ENCODE measurements around the gene MAFF. TPM values are rescaled to one million over a fixed set of nuclear protein-coding genes. Genes with fewer than 3 reads are reported as not detected.

MAFF gene
- total RNA-seq, 1 donor from 2014 or later = 3.9 TPM

DNA sequence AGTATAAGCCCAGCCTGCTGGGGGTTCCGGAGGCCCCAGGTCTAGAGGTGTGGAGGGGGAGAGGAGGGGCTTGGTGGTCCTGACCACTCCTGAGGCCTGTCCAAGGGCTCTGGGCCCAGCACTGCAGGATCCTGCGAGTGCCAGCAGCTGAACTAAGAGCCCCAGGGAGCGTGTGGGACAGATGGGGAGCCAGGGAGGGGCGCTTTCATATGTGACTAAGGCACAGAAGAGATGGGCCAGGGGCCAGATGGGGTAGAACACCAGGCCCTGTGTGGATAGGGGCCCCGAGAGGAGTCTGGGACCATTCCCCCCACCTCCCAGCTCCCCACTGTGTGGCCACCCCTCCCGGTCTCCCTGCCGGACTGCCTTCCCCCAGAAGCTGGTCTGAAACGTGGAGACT, 18.4 kb downstream of the MAFF start:
- H3K36me3 Mint-ChIP-seq (ENCODE audit: low read depth) = peaks cover 3% of the 10 kb centered on the region
- H3K27ac Mint-ChIP-seq (ENCODE audit: unreplicated experiment) = no peak overlapping the region
- H3K4me1 Mint-ChIP-seq = peaks cover 22% of the 10 kb centered on the region
- H3K9me3 Mint-ChIP-seq = no peaks in the 10 kb centered on the region
- TF ChIP-seq, protein P1, sequence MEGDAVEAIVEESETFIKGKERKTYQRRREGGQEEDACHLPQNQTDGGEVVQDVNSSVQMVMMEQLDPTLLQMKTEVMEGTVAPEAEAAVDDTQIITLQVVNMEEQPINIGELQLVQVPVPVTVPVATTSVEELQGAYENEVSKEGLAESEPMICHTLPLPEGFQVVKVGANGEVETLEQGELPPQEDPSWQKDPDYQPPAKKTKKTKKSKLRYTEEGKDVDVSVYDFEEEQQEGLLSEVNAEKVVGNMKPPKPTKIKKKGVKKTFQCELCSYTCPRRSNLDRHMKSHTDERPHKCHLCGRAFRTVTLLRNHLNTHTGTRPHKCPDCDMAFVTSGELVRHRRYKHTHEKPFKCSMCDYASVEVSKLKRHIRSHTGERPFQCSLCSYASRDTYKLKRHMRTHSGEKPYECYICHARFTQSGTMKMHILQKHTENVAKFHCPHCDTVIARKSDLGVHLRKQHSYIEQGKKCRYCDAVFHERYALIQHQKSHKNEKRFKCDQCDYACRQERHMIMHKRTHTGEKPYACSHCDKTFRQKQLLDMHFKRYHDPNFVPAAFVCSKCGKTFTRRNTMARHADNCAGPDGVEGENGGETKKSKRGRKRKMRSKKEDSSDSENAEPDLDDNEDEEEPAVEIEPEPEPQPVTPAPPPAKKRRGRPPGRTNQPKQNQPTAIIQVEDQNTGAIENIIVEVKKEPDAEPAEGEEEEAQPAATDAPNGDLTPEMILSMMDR (conservative IDR thresholded peaks at IDR 0.05) = no peak
- H3K27me3 Mint-ChIP-seq (ENCODE audit: low read depth) = no peaks in the 10 kb centered on the region
- no peak overlapping the region for H3K4me3 Mint-ChIP-seq
- DNase-seq (ENCODE audit: low read depth, low spot score) = no peak

DNA sequence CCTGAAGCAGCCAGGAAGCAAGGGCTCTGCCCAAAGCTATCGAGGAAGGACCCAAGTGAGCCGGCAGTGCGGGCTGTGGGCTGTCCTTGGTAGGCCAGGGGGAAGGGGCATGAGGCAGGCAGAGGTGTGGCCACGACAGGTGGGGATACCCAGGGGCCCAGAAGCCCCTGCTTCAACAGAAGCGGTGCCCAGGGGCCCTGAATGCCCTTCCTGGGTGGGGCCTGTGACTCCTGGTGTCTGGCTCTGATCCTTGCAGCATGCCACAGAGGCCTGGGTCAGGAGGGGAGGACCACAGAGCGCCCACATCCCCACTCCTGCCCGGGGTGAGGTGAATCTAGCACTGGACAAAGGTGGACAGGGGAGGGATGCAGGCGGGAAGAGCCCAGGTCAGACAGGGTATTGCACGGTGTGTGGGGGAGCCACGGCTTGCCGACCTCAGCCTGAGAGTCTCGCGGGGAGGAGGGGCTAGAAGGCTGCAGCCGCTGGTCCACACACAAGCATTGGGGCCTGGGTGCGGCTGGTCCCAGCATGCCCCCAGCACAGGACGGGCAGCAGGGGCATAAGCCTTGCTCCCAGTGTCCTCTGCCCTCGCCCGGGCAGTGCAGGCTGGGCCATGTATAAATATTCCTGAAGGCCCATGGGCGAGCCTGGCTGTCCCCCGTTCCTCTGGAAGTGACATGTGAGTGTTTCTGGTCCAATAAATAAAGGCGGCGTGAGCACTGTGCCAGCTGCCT, 19.0 kb downstream of the MAFF start:
- H3K27me3 Mint-ChIP-seq (ENCODE audit: low read depth) = no peaks in the 10 kb centered on the region
- H3K36me3 Mint-ChIP-seq (ENCODE audit: low read depth) = peaks cover 7% of the 10 kb centered on the region
- no peak overlapping the region for H3K4me3 Mint-ChIP-seq
- TF ChIP-seq, protein P1 (conservative IDR thresholded peaks at IDR 0.05) = no peak
- H3K9me3 Mint-ChIP-seq = no peaks in the 10 kb centered on the region
- DNase-seq (ENCODE audit: low read depth, low spot score) = no peak
- H3K27ac Mint-ChIP-seq (ENCODE audit: unreplicated experiment) = peak overlapping the region; percentile 35
- H3K4me1 Mint-ChIP-seq = peaks cover 19% of the 10 kb centered on the region

DNA sequence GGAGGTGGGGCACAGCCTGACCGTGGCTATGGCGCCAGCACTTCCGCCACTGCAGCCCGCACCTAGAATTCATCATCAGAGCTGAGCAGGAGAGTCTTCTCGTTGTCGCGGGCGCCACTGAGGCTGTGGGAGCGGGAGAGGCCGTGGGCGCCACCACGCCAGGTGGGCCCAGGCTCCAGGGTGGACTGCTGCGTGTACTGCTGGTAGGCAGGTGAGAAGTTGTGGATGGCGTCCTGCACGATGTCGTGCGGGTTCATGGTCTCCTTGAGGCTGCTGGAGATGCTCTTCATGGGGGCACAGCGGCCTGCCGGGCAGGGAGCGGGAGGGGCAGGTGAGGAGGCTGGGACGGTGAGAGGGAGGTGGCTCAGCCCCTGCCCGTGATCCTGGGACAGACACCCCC, 19.6 kb downstream of the MAFF start:
- no peak overlapping the region for H3K4me3 Mint-ChIP-seq
- no peak for DNase-seq (ENCODE audit: low read depth, low spot score)
- H3K27ac Mint-ChIP-seq (ENCODE audit: unreplicated experiment) = peak overlapping the region; percentile 35
- peaks cover 6% of the 10 kb centered on the region for H3K36me3 Mint-ChIP-seq (ENCODE audit: low read depth)
- H3K9me3 Mint-ChIP-seq = no peaks in the 10 kb centered on the region
- H3K4me1 Mint-ChIP-seq = peaks cover 17% of the 10 kb centered on the region
- no peaks in the 10 kb centered on the region for H3K27me3 Mint-ChIP-seq (ENCODE audit: low read depth)
- TF ChIP-seq, protein P1 (conservative IDR thresholded peaks at IDR 0.05) = no peak

DNA sequence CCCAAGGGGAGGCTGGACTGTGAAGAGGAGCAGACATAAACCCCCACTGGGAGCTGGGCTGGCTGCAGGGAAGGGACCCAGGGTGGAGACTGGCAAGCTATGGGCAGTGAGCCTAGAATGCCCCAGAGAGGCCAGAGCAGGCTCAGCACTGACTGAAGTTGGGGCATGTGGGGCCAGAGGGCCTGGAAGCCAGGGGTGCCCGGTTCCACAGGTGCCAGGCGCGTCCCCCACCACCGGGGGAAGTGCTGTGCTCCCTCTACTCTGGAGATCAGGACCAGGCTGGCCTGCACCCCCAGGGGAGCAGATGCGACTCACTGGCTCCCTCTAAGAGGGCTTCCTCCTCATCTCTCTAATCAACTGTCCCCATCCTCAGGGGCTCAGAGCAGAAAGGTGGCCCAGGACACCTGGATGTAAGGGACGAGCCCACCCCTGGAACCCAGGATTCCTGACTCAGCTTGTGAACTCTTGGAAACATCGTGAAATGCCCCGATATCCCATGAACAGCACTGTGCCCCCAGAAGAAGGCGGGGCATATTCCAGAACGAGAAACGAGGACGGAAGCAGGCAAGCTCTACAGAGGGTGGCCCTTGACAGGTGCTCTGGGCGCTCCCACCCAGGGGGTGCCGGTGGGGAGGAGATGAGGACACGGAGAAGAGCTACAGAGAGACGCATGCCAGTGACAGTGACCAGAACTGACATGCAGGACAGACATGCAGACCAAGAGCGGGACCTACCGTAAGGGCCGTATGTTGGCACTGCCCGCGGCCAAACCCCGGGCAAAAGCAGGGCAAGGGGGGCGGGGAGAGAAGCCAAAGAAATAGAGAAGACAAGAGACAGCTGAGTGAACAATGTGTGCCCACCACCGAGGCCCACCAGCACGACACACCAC, 20.4 kb downstream of the MAFF start:
- H3K36me3 Mint-ChIP-seq (ENCODE audit: low read depth) = peaks cover 3% of the 10 kb centered on the region
- H3K4me3 Mint-ChIP-seq = no peak overlapping the region
- DNase-seq (ENCODE audit: low read depth, low spot score) = no peak
- H3K27ac Mint-ChIP-seq (ENCODE audit: unreplicated experiment) = no peak overlapping the region
- TF ChIP-seq, protein P1 (conservative IDR thresholded peaks at IDR 0.05) = no peak
- peaks cover 15% of the 10 kb centered on the region for H3K4me1 Mint-ChIP-seq
- no peaks in the 10 kb centered on the region for H3K9me3 Mint-ChIP-seq
- no peaks in the 10 kb centered on the region for H3K27me3 Mint-ChIP-seq (ENCODE audit: low read depth)

DNA sequence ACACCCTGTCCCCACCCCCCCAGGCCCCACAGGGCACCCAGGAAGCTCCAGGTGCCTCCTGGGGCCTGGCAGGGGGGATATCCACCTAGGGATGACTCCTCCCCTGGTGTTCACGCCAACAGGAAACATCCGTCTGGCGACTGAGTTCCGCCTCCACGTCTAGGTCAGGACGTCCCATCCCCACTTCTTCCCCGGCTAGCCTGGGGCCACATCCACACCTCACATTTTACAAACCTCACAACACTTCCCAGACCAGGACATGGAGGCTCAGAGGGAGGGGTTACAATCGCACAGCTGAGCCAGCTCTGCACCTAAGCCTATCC, 21.0 kb downstream of the MAFF start:
- Mint-ChIP-seq H3K36me3 (ENCODE audit: low read depth) (peaks cover 3% of the 10 kb centered on the region), H3K9me3 (no peaks in the 10 kb centered on the region), H3K4me1 (peaks cover 14% of the 10 kb centered on the region), H3K27me3 (ENCODE audit: low read depth) (no peaks in the 10 kb centered on the region), H3K4me3 (no peak overlapping the region), H3K27ac (ENCODE audit: unreplicated experiment) (no peak overlapping the region)
- TF ChIP-seq, protein P1 (conservative IDR thresholded peaks at IDR 0.05) = no peak
- DNase-seq (ENCODE audit: low read depth, low spot score) = no peak

All from neural crest cell (in vitro differentiated cells).